LNCaP clone FGC (cell line): ENCODE results near the gene SGPL1.

Experiments used
- DNase-seq: peaks from one replicate; pipeline ENCODE4 v3.0.0-alpha.2; 2011; ENCODE audit warnings: low read depth
- H3K4me3 ChIP-seq: 2 replicates; pipeline ENCODE4 v1.5.1; 2011; ENCODE audit warnings: mild to moderate bottlenecking, low read depth, low read length, control low read depth
- TF ChIP-seq, protein P1 (sequence below): IDR thresholded peaks from 2 replicates; pipeline ENCODE4 v1.5.1; 2012; ENCODE audit warnings: mild to moderate bottlenecking; ENCODE audit not compliant: control insufficient read depth, insufficient read depth; ENCODE audit errors: extremely low read depth

Gene SGPL1

GRCh38 chr10:70832221-70832620, 16.5 kb downstream of the SGPL1 start:
- H3K4me3 ChIP-seq = no peak overlapping the region
- DNase-seq = no peak
- TF ChIP-seq, protein P1, sequence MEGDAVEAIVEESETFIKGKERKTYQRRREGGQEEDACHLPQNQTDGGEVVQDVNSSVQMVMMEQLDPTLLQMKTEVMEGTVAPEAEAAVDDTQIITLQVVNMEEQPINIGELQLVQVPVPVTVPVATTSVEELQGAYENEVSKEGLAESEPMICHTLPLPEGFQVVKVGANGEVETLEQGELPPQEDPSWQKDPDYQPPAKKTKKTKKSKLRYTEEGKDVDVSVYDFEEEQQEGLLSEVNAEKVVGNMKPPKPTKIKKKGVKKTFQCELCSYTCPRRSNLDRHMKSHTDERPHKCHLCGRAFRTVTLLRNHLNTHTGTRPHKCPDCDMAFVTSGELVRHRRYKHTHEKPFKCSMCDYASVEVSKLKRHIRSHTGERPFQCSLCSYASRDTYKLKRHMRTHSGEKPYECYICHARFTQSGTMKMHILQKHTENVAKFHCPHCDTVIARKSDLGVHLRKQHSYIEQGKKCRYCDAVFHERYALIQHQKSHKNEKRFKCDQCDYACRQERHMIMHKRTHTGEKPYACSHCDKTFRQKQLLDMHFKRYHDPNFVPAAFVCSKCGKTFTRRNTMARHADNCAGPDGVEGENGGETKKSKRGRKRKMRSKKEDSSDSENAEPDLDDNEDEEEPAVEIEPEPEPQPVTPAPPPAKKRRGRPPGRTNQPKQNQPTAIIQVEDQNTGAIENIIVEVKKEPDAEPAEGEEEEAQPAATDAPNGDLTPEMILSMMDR = no peak

DNA sequence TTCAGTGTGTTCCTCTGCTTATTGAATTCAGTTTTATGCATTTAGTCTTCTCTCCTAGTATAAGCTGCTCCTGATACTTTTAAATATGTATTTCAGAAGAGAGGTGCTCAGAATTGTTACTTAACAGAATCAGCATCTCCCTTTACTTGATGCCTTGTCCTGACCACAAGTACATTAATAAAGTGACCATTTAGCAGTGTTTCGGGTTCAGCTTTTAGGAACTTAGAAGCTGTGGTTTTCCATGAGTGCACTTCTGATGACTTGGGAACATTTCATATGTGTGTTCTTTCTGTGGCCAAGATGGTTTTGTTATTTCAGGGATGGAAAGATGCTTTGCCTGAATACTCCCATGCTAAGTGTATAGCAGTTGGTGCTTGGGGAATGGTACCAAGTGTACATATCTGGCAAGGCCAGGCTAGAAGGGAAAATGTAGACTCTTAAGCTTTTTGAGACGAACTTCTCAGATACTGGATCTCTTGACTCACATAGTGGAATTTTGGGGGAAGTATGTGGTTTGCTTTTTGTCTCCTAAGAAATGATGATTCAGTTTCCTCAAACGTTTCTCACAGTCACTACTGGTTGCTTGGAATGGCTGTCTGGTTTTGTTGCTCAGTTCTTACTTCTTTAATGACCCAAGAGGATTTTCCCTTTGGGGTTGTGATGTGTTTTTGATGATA, 17.2 kb downstream of the SGPL1 start:
- H3K4me3 ChIP-seq = no peak overlapping the region
- TF ChIP-seq, protein P1 = no peak
- DNase-seq = no peak

GRCh38 chr10:70833601-70834000, 17.9 kb downstream of the SGPL1 start:
- DNase-seq = no peak
- TF ChIP-seq, protein P1 = no peak
- H3K4me3 ChIP-seq = no peak overlapping the region

DNA sequence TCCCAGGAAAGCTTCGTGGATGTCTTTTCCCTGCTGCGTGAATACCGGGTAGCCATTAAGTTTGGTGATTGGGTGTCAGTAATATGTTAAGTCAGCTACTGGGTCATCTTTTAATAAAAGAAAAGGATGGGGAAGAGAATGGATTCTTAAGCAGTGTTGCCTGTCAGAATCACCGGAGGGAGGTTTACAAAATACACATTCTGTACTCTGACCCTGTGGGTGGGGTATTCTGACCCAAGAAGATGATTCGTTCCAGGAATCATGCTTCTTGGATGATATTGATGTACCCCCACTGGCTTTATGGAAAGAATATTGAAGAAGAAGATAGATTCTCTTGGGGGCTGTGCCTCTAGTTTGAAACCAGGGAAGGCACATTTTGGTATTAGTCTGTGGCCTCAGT, 18.3 kb downstream of the SGPL1 start:
- H3K4me3 ChIP-seq = no peak overlapping the region
- TF ChIP-seq, protein P1 = no peak
- no peak for DNase-seq

DNA sequence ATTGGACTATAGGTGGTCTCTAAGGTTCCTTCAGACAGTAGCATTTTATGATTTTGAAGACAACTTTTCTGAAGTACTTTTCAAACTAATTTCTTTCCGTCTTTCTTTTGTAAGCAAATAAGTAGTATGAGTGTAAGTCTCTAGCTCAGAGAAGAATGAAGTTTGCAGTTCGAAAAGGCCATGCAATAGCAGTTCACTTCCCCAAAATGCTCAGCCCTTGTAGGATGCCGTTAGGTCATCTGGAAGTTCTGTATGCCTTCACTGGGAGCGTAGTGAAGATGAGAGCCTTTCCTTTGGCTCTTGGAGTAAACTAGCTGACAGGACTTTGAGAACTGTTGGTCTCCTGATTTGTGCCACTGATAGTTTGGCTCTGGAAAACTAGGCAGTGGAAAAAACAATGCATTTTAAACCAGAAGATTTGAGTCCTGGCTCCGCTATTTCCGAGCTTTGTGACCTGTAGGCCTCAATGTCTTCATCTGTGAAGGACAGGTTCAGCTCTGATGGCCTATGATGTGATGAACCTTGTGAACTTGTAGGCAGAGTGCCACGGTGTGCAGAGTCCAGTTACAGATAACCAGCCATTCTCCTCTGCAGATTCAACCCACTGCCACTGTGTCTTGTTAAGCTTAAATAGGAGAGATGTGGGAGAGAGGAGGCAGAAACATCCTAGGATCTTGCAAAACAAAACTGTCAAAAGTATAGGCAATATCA, 18.8 kb downstream of the SGPL1 start:
- no peak overlapping the region for H3K4me3 ChIP-seq
- TF ChIP-seq, protein P1 = no peak
- DNase-seq = no peak

GRCh38 chr10:70836319-70836718, 20.6 kb downstream of the SGPL1 start:
- no peak overlapping the region for H3K4me3 ChIP-seq
- DNase-seq = no peak
- TF ChIP-seq, protein P1 = no peak
